HG03108 (cell line): ENCODE measurements around the gene PLA2G4D.

Experiments used
- ATAC-seq: cut with Tn5 transposase; IDR thresholded peaks from one replicate; pipeline ENCODE4 v1.9.1; 2021; ENCODE audit warnings: moderate library complexity; ENCODE audit not compliant: unreplicated experiment

Gene PLA2G4D

GRCh38 chr15:42079401-42079908, 14.9 kb downstream of the PLA2G4D start:
- ATAC-seq = no peak

GRCh38 chr15:42078903-42079302, 15.5 kb downstream of the PLA2G4D start:
- no peak for ATAC-seq

DNA sequence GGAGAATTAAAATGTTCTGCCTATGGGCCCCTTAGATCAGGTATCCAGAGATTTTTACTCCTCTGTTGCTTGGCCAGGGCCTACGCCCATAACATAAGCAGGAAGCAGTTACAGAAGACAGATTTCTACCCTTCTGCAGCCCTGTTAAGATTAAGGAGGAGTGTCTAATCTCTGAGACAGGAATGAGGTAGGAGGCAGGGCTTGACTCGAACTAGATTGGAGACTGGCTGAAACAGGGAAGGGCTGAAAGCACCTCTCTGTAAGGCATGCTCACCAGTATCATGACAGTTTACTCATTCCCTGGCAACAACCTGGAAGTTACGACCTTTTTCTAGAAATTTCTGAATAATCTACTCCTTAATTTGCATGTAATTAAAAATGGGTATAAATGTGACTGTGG, 16.7 kb downstream of the PLA2G4D start:
- no peak for ATAC-seq

DNA sequence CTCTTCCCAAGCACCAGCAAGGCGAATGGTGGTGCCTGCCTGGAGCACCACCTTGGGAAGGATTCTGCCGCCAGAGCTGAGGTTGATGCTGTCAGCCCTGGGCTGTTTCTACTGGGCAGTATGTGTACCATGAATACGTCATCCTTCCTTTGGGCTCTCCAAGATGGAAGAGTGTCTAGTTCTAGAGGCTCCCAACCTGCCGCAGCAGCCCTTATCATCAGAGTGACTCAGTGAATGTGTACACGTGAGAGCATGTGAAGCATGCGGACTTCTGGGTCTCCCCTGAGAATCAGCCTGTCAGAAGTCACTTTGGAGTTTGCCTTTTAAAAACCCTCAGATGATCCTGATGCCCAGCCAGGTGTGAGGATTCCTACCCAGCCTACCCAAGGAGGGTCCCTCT, 20.9 kb downstream of the PLA2G4D start:
- ATAC-seq = no peak

DNA sequence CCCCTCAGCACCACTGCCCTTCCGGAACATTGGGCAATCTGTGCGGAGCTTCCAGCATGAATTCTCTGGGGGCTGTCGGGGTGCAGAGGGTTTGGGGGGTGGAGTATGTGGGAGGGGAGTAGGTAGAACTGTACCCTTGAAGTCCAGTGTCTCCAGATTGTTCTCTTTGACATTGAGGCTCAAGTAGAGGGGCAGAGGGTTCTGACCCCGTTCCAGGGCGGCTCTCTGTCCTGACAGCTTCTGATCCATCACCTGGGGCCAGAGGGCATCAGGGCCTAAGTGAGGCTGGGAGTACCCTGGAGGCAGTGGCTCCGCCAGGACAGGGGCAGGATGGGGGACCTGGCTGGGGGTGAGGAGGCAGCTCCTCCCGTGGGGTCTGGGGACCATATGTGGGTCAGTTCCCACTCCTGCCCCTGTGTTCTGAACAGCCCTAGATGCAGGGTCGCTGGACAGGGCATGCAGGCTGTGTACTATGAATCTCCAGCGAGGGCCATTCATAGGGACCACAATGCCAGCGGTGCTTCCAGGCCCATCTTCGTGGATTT, 22.1 kb downstream of the PLA2G4D start:
- ATAC-seq = no peak

DNA sequence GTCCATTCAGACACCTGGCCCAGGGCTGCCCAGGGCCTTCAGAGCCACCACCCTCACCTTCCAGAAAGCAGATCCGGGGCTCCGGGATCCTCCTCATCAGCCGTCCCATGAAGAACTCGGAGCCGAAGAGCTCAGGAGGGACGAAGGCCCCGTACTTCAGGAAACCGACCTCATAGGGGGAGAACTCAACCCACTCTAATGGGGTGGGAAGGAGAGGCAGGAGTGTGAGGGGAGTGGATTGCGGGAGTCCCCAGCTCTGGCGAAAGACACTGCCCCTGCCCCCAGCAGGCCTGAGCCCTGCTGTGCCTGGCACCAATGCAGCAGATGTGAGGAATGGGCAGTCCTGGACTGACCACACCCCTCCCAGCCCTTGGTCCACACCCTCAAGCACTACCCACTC, 22.6 kb downstream of the PLA2G4D start:
- ATAC-seq = no peak

GRCh38 chr15:42070976-42071350, 23.4 kb downstream of the PLA2G4D start:
- no peak for ATAC-seq

DNA sequence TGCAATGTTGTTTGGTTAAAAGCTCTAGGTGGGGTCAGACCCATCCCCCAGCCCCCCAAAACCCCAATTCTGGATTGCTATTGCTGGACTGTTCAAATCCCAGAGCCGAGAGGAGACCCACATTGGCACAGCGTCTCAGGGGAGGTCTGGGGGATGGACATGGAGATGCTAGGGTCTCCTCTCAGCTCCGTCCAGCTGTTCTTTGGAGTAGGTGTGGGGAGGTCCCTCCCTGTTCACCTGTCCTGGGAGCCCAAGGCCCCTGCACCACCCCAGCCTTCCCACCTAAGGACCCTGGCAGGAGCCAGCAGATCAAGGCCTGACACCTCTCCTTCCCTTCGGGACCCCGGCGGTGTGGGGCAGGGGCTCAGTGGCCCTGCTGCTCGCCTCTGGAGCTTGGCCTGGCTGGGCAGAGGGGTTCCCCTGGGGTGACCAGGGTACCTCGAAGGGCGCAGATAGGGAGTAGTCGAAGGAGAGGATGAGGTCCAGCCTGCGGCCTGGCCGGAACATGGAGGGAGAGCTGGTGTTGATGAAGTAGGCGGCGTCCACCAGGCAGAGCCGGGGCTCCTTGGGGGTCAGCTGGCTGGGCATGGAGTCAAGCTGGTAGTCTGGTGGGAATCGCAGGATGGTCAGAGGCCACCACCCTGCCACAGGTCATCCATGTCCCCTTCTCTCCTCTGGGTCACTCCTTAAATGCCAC, 23.9 kb downstream of the PLA2G4D start:
- no peak for ATAC-seq

DNA sequence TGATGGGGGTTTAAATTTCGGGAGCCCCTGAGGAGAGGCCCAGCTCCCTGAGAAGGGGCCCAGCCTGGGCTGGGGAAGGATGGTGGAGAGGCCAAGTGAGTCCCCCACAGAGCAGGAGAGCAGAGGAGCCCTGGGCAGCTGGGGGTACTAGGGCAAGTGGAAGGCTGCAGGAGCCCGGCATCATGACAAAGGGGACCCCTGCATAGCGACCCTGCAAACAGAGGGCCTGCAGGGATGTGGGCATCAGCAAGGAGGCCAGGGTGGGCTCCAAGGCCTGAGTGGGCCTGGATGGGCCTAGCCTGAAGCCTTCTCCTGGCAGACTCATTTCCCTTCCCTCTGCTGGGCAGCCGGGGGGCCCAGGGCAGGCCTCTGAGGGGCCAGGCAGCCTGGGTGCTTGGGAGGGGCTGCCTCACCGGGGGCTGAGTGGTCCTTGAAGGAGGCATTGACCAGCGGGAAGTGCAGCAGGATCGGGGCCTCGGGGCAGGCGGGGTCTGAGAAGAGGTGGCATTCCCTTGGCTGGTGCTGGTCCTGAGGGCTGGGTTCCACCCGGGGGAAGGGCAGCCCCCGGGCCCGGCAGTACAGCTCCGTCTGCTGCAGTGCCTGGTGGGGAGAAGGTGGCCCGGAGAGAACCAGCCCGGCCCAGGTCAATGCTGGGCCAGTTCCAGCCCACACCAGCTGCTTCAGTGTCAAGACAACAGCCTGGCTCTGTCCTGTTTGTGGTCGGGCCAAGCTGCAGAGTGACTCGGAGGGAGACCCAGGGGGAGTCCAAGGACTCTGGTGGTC, 24.7 kb downstream of the PLA2G4D start:
- ATAC-seq = no peak

GRCh38 chr15:42069025-42069424, 25.3 kb downstream of the PLA2G4D start:
- ATAC-seq = no peak

DNA sequence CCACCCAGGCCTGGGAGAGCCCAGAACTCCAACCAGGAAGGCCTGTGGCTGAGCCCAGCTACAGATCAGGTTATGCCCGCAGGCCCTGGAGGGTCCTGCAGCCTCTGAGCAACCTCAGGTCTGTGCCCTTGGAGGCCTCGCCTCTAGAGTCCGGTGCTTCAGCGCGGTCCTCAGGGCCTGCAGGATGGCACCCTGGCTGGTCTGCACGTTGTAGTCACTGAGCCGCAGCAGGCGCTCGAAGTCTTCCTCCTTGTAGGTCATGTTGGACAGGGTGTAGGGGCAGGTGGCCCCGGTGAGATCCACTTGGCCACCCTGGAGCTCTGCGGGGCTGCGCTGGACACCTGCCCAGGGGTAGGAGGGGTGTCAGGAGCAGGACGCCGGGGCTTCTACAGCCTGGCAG, 25.8 kb downstream of the PLA2G4D start:
- no peak for ATAC-seq

- ATAC-seq = no peak
Measured at GRCh38 chr15:42066764-42067415, 27.5 kb downstream of the PLA2G4D start.

DNA sequence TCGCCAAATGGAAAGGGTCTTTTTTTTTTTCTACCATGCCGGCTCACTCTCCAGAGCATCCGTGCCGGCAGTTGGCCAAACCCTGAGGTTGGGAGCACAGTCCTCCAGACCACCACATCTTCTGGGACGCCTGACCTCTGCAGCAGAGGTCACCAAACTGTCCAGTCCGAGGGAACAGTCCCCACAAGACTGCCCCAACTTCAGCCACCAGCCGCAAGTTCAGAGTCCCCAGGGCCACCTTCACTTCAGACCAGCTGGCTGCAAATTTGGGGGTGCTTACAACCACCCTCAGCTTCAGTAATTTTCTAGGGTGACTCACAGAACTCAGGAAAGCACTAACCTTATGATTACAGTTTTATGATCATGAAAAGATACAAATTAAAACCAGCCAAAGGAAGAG, 28.9 kb downstream of the PLA2G4D start:
- no peak for ATAC-seq

DNA sequence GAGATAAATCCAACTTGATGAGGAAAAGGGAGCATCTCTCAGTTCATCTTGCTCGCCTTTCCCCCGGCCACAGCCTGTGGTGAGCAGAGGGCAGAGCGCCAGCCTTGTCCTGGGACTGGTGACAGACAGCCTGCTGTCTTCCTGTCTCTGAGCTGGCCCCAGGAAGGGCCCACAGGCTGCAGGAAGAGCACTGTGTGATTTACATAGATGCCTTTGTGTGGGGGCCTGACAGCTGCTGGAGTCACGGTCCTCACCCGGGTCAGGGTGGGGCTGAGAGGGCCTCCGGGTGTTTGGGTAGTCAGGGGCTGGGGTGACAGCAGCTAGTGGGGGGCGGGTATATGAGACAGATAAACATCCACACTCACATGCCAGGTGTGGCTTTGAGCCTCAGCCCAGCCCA, 29.3 kb downstream of the PLA2G4D start:
- no peak for ATAC-seq

- ATAC-seq = no peak
Measured at GRCh38 chr15:42064271-42064670, 30.1 kb downstream of the PLA2G4D start.

DNA sequence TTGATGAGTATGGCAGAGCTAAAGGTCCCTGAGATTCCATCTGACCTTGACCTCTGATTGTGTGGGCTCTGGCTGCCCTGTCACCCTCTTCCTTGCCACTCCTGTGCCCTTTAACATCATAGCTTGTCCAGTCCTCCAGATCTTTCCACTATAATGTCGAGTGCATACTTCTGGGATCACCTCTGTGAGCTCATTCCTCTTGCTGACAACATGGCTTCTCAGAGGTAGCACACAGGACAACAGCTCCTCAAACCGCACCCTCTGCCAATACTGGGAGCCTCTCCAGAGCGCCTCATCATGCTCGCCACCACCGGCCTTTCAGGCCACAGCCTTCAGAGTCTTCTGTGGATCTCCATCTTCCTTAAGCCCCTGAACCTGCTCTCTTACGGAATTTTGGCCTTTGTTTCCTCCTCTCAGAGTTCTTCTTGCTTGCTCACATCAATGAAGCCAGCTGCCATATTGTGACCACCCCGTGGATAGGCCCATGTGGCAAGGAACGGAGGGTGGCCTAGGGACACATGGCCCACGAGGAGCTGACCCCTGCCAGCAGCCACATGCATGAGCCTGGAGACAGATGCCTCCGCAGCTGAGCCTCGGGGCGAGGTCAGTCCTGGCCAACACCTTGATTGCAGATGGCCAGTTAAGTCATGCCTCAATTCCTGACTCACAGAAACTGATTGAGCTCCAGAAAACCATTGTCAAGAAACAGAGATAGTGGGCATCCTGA, 31.1 kb downstream of the PLA2G4D start:
- ATAC-seq = no peak

DNA sequence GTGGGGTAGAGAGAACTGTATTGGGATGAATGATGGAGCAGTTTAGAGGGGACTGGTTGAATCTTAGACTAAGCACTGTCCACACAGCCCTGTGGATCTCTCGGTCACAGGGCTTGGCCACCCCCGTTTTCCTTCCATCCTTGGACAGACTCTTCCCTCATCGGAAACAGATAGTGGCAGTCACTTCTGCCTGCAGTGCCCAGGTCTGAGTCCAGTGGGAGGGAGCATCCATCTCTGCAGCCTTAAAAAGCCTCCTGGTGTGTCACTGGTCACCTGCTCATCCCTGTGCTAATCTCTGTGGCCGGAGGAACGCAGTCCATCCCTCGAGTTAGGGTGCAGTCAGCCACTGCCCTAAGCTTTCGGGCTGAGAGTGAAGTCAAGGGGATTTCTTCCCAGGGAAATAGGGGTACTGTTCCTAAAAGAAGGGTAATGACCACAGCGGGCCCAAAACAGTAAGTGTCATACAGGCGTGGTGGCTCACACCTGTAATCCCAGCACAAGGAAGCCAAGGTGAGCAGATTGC, 32.0 kb downstream of the PLA2G4D start:
- no peak for ATAC-seq

GRCh38 chr15:42060797-42061196, 33.6 kb downstream of the PLA2G4D start:
- ATAC-seq = no peak

DNA sequence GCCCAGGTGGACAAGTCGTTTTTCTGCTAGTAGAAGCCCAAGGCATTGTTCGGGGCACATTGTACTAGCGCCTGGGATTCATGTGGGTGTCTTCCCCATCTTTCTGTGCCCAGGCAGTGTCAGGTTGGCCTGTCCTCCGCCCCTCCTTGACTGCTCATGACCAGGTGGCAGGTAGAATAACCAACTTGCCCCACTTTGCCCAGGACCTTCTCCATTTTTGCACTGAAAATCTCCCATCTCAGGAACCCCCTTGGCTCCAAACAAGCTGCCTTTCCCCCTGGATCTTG, 33.9 kb downstream of the PLA2G4D start:
- ATAC-seq = no peak

DNA sequence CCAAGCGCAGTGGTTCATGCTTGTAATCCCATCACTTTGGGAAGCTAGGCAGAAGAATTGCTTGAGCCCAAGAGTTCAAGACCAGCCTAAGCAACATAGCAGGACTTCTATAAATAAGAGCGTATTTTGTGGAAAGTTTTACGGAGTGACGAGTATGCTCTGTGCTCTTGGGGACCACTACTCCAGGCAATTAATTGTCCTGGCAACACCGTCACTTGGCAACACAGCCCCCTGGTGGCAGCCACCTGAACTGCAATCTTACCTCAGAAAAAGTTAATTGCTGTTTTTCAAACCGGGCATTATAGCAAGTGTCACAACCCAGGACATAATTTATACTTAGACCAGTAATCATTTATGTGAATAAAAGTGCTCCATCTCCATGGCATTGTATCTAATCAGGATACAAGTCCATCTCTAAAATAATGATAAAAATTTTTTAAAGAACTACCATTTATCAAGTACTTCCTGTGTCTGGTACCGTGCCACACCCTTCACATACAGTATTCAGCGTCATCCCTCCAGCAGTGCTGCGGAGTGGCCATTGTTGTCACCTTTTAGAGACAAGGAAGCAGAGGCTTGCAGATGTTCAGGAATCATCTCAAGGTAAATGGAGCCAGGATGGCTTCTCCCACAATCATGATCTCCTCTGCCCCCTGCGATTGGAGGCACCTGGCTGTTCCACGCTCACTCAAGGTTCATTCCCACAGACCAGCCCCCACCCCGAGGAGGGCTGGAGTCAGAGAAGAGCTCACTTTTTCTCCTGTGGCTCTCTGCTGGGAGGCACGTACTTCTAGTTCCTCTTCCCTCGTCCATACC, 34.5 kb downstream of the PLA2G4D start:
- no peak for ATAC-seq
